Measurements from ENCODE around the gene ACOX3. TPM values are rescaled to one million over a fixed set of nuclear protein-coding genes. Genes with fewer than 3 reads are reported as not detected.

The ACOX3 gene
- total and polyA plus RNA-seq, 10 of the 15 experiments (the other 5 are each of a cell fraction or from before 2014, with no cell fraction given), result 2.0 to 24.5 (median 14.0) TPM

DNA sequence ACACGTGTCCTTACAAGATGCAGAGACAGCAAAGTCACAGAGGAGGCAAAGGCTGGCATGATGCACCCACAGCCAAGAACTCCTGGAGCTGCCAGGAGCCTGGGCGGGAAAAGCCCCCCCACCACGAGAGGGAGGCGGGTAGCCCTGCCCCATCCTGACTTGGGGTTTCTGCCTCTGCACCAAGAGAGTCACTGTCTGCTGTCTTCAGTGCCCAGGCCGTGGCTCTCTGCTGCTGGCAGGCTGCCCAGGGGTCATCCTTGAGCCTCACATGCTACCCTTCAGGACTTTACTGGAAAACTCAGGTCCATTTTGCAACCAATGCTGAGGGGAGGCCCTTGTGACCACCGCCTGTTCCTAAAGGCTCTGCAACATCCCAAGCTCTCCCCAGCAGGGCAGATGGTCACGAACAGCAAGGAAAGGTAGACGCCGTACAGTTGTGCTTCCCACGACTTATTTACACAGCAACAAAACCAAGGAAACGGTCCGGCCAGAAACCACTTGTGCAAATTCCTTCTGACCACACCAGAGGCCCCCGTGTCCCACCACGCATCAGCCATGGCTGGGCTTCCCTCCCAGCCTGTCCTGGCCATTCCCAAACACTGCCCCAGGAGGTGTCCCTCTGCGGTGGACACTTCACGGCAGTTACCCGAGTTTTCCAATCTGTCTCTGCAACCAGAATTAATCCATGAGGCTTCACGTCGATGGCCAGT is 56.9 kb downstream of the ACOX3 start (continued):
- TF ChIP-seq, protein P1, sequence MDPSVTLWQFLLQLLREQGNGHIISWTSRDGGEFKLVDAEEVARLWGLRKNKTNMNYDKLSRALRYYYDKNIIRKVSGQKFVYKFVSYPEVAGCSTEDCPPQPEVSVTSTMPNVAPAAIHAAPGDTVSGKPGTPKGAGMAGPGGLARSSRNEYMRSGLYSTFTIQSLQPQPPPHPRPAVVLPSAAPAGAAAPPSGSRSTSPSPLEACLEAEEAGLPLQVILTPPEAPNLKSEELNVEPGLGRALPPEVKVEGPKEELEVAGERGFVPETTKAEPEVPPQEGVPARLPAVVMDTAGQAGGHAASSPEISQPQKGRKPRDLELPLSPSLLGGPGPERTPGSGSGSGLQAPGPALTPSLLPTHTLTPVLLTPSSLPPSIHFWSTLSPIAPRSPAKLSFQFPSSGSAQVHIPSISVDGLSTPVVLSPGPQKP (IDR thresholded peaks at IDR 0.05; ENCODE audit: low read depth, low read length), result no peak
- TF ChIP-seq ZZZ3 (IDR thresholded peaks at IDR 0.05; ENCODE audit: control insufficient read depth, insufficient read length, low read depth), result no peak

GRCh38 chr4:8383016-8383415 is 57.5 kb downstream of the ACOX3 start:
- Histone ChIP-seq H2AFZ (ENCODE audit: control insufficient read depth, low read depth, low read length) (no peak overlapping the region), H3K27ac (ENCODE audit: control insufficient read depth, insufficient read depth) (no peak overlapping the region), H3K4me1 (ENCODE audit: control insufficient read depth, insufficient read depth, low read length) (peaks cover 5% of the 10 kb centered on the region; the same call in 1 of the 2 replicates), H3K9me3 (replicated peaks; ENCODE audit: control insufficient read depth, insufficient read depth, low read length) (no peaks in the 10 kb centered on the region), H3K4me2 (ENCODE audit: control insufficient read depth, insufficient read depth) (no peak overlapping the region), H3K9ac (ENCODE audit: control insufficient read depth, insufficient read depth, low read length) (no peak overlapping the region), H3K27me3 (replicated peaks in 1 of 2; ENCODE audit: control insufficient read depth in 2 of 2, insufficient read depth in 2 of 2, low read length in 1 of 2) (no peaks in the 10 kb centered on the region), H3K79me2 (ENCODE audit: control insufficient read depth, insufficient read depth, low read length) (no peaks in the 10 kb centered on the region), H3K4me3 (no peak overlapping the region), H4K20me1 (ENCODE audit: control insufficient read depth, insufficient read depth) (no peaks in the 10 kb centered on the region), H3K36me3 (ENCODE audit: control insufficient read depth in 2 of 2, insufficient read depth in 2 of 2, low read length in 1 of 2) (no peaks in the 10 kb centered on the region; a peak in 1 of 4 replicates)
- ChIA-PET POLR2A (no interaction called here), SMC1A (ENCODE audit: uncharacterized antibody, unreplicated experiment) (no interaction called here), RAD21 (ENCODE audit: unreplicated experiment) (no interaction called here), CTCF (no interaction called here)
- DNase-seq (ENCODE audit: low read depth, low spot score) (no peak), FAIRE-seq (no peak), ATAC-seq (no peak)
- BruUV-seq (replicated peaks), result no TSS peak
- in situ Hi-C loops (cut with MboI), result no loop called here
- intact Hi-C loops (cut with micrococcal nuclease; ENCODE audit: unreplicated experiment), result no loop called here
- 31% methylated on average over 14 of the region's 14 CpGs for WGBS (ENCODE audit: insufficient coverage, insufficient replicate concordance, low lambda C conversion rate, missing lambda C conversion rate)
- TF ChIP-seq ZZZ3 (IDR thresholded peaks at IDR 0.05; ENCODE audit: control insufficient read depth, insufficient read length, low read depth), result no peak
- TF ChIP-seq YY1 (IDR thresholded peaks at IDR 0.05; ENCODE audit: low read depth, low read length), result no peak
- no peak for TF ChIP-seq ZNF217 (IDR thresholded peaks at IDR 0.05)
- no peak for TF ChIP-seq IRF3 (IDR thresholded peaks at IDR 0.05)
- TF ChIP-seq BMI1 (IDR thresholded peaks at IDR 0.05; ENCODE audit: borderline replicate concordance), result no peak
